ENCODE results near the gene ZNF570. TPM values are rescaled to one million over a fixed set of nuclear protein-coding genes. Genes with fewer than 3 reads are reported as not detected.

The ZNF570 gene
- total RNA-seq, 1 experiment from 2014 or later, result not detected

DNA sequence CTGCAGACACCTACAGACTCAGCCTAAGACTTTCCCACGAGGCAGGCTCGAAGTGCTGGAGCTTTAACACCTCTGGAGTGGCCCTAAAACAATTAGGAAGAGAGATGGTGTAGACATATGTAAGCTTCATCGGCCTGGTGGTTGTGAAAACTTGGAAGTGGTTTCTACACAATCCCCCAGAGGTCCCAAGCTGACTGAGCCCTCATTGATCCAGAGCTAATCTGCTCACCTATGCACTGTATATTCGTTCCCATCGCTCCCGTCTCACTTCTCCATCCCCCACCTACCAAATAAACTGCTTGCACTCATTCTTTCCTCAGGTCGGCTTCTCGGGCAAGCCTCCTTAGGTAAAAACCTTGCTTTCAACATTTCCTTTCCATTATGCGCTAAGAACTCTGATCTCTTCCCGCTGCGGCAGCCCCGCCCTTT, 36.8 kb downstream of the ZNF570 start:
- H3K4me1 ChIP-seq, result no peaks in the 10 kb centered on the region
- TF ChIP-seq, protein P1, sequence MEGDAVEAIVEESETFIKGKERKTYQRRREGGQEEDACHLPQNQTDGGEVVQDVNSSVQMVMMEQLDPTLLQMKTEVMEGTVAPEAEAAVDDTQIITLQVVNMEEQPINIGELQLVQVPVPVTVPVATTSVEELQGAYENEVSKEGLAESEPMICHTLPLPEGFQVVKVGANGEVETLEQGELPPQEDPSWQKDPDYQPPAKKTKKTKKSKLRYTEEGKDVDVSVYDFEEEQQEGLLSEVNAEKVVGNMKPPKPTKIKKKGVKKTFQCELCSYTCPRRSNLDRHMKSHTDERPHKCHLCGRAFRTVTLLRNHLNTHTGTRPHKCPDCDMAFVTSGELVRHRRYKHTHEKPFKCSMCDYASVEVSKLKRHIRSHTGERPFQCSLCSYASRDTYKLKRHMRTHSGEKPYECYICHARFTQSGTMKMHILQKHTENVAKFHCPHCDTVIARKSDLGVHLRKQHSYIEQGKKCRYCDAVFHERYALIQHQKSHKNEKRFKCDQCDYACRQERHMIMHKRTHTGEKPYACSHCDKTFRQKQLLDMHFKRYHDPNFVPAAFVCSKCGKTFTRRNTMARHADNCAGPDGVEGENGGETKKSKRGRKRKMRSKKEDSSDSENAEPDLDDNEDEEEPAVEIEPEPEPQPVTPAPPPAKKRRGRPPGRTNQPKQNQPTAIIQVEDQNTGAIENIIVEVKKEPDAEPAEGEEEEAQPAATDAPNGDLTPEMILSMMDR (IDR thresholded peaks at IDR 0.05; ENCODE audit: insufficient read depth in 1 of 2, low read depth in 1 of 2, low read length in 1 of 2, severe bottlenecking in 1 of 2, unreplicated experiment in 1 of 2), result no peak
- no peaks in the 10 kb centered on the region for H3K36me3 ChIP-seq (ENCODE audit: control insufficient read depth, insufficient read depth, low read length)
- BruUV-seq (replicated peaks), result no TSS peak
- intact Hi-C loops (cut with micrococcal nuclease; ENCODE audit: unreplicated experiment), result no loop called here
- H3K27me3 Mint-ChIP-seq (ENCODE audit: insufficient read depth, unreplicated experiment), result no peaks in the 10 kb centered on the region
- no peaks in the 10 kb centered on the region for H3K4me1 Mint-ChIP-seq (ENCODE audit: low read depth, unreplicated experiment)
- H3K36me3 Mint-ChIP-seq (ENCODE audit: insufficient read depth, unreplicated experiment), result peaks cover 6% of the 10 kb centered on the region
- H3K27ac Mint-ChIP-seq (ENCODE audit: unreplicated experiment), result no peak overlapping the region
- H3K27me3 ChIP-seq (replicated peaks; ENCODE audit: control insufficient read depth, insufficient read depth, low read length), result no peaks in the 10 kb centered on the region
- H3K9me3 Mint-ChIP-seq (ENCODE audit: unreplicated experiment), result peaks cover 27% of the 10 kb centered on the region
- ChIA-PET POLR2A (no interaction called here), CTCF (no interaction called here)
- H3K4me3 Mint-ChIP-seq (ENCODE audit: unreplicated experiment), result no peak overlapping the region
- peaks cover 52% of the 10 kb centered on the region for H3K9me3 ChIP-seq
- H3K4me3 ChIP-seq (ENCODE audit: low read depth, low read length), result no peak overlapping the region
- DNase-seq, result no peak

GRCh38 chr19:37506387-37507166, 37.4 kb downstream of the ZNF570 start, which contains the start of gene ZNF793:
TSS of gene ZNF793 (plus strand) at chr19:37506939. CDS start at chr19:37523440, 16,501 bp downstream.
- H3K4me3 Mint-ChIP-seq (ENCODE audit: unreplicated experiment), result no peak within 1 kb of the TSS
- peaks cover 6% of the 10 kb centered on the region for H3K36me3 Mint-ChIP-seq (ENCODE audit: insufficient read depth, unreplicated experiment)
- H3K9me3 ChIP-seq, result peaks cover 58% of the 10 kb centered on the region
- H3K4me1 Mint-ChIP-seq (ENCODE audit: low read depth, unreplicated experiment), result no peaks in the 10 kb centered on the region
- ChIA-PET POLR2A (no interaction called here), CTCF (no interaction called here)
- no peak within 1 kb of the TSS for H3K27ac Mint-ChIP-seq (ENCODE audit: unreplicated experiment)
- DNase-seq, result no peak
- no peaks in the 10 kb centered on the region for H3K4me1 ChIP-seq
- TF ChIP-seq, protein P1 (IDR thresholded peaks at IDR 0.05; ENCODE audit: insufficient read depth in 1 of 2, low read depth in 1 of 2, low read length in 1 of 2, severe bottlenecking in 1 of 2, unreplicated experiment in 1 of 2), result no peak
- H3K4me3 ChIP-seq (ENCODE audit: low read depth, low read length), result no peak within 1 kb of the TSS
- peaks cover 26% of the 10 kb centered on the region for H3K9me3 Mint-ChIP-seq (ENCODE audit: unreplicated experiment)
- no peaks in the 10 kb centered on the region for H3K27me3 ChIP-seq (replicated peaks; ENCODE audit: control insufficient read depth, insufficient read depth, low read length)
- intact Hi-C loops (cut with micrococcal nuclease; ENCODE audit: unreplicated experiment), result no loop called here
- BruUV-seq (replicated peaks), result no TSS peak
- H3K27me3 Mint-ChIP-seq (ENCODE audit: insufficient read depth, unreplicated experiment), result no peaks in the 10 kb centered on the region
- H3K36me3 ChIP-seq (ENCODE audit: control insufficient read depth, insufficient read depth, low read length), result no peaks in the 10 kb centered on the region

GRCh38 chr19:37507167-37507464, 38.0 kb downstream of the ZNF570 start:
- peaks cover 20% of the 10 kb centered on the region for H3K9me3 Mint-ChIP-seq (ENCODE audit: unreplicated experiment)
- DNase-seq, result no peak
- H3K27ac Mint-ChIP-seq (ENCODE audit: unreplicated experiment), result no peak overlapping the region
- no TSS peak for BruUV-seq (replicated peaks)
- peaks cover 61% of the 10 kb centered on the region for H3K9me3 ChIP-seq
- H3K27me3 Mint-ChIP-seq (ENCODE audit: insufficient read depth, unreplicated experiment), result no peaks in the 10 kb centered on the region
- H3K36me3 Mint-ChIP-seq (ENCODE audit: insufficient read depth, unreplicated experiment), result peaks cover 6% of the 10 kb centered on the region
- H3K4me1 ChIP-seq, result no peaks in the 10 kb centered on the region
- ChIA-PET CTCF (no interaction called here), POLR2A (no interaction called here)
- H3K4me3 ChIP-seq (ENCODE audit: low read depth, low read length), result no peak overlapping the region
- H3K4me1 Mint-ChIP-seq (ENCODE audit: low read depth, unreplicated experiment), result no peaks in the 10 kb centered on the region
- H3K27me3 ChIP-seq (replicated peaks; ENCODE audit: control insufficient read depth, insufficient read depth, low read length), result no peaks in the 10 kb centered on the region
- H3K4me3 Mint-ChIP-seq (ENCODE audit: unreplicated experiment), result no peak overlapping the region
- TF ChIP-seq, protein P1 (IDR thresholded peaks at IDR 0.05; ENCODE audit: insufficient read depth in 1 of 2, low read depth in 1 of 2, low read length in 1 of 2, severe bottlenecking in 1 of 2, unreplicated experiment in 1 of 2), result no peak
- no peaks in the 10 kb centered on the region for H3K36me3 ChIP-seq (ENCODE audit: control insufficient read depth, insufficient read depth, low read length)
- intact Hi-C loops (cut with micrococcal nuclease; ENCODE audit: unreplicated experiment), result no loop called here

Measured in Caco-2 (cell line).